Duodenal mucosa (tissue), 2 donors: ENCODE measurements around the gene SDR42E2.
"Not testable (repeated sequence)": the region's sequence is repeated elsewhere in the genome, so short reads cannot be mapped to it uniquely, and the experiment has no call there.

ENCODE experiments used
- H3K27ac ChIP-seq: one replicate; pipeline ENCODE4 v1.7.0; 2013; ENCODE audit warnings: low read depth, low read length
- H3K27me3 ChIP-seq, 2 donors: one replicate each; pipeline ENCODE4 v1.7.0; 2013; ENCODE audit warnings: low read length in 2 of 2, control low read depth in 1 of 2; ENCODE audit not compliant: insufficient read depth in 2 of 2, control insufficient read depth in 1 of 2
- H3K36me3 ChIP-seq, 2 donors: one replicate each; pipeline ENCODE4 v1.7.0; 2013; ENCODE audit warnings: low read length in 2 of 2, control low read depth in 1 of 2; ENCODE audit not compliant: insufficient read depth in 2 of 2, control insufficient read depth in 1 of 2
- H3K4me1 ChIP-seq, 2 donors: one replicate each; pipeline ENCODE4 v1.7.0; 2013; ENCODE audit warnings: low read length in 2 of 2, control low read depth in 1 of 2; ENCODE audit not compliant: insufficient read depth in 2 of 2, control insufficient read depth in 1 of 2
- H3K4me3 ChIP-seq, 2 donors: one replicate each; pipeline ENCODE4 v1.7.0; 2013; ENCODE audit warnings: low read length in 2 of 2, low read depth in 1 of 2
- H3K9ac ChIP-seq, 2 donors: one replicate each; pipeline ENCODE4 v1.7.0; 2013; ENCODE audit warnings: low read length in 2 of 2, low read depth in 1 of 2
- H3K9me3 ChIP-seq, 2 donors: one replicate each; pipeline ENCODE4 v1.7.0; 2013; ENCODE audit warnings: low read length in 2 of 2, control low read depth in 1 of 2; ENCODE audit not compliant: control insufficient read depth in 1 of 2

Gene SDR42E2

DNA sequence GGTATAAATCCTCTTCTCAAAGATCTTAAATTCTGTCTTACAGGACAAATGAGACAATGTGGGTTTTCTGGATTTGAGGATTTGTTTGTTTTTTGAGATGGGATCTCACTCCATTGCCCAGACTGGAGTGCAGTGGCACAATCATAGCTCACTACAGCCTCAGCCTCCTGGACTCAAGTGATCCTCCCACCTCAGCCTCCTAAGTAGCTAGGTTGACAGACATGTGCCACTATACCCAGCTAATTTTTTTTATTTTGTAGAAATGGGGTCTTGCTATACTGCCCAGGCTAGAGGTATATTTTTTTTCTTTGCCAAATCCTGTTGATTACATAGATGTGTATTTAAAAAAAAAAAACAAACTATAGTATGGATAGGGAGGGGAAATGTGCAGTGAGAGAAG is 31.8 kb upstream of the SDR42E2 start:
- Histone ChIP-seq H3K9me3 (no peaks in the 10 kb centered on the region), H3K4me1 (no peaks in the 10 kb centered on the region), H3K9ac (no peak overlapping the region), H3K27me3 (no peaks in the 10 kb centered on the region), H3K4me3 (no peak overlapping the region), H3K27ac (no peak overlapping the region), H3K36me3 (no peaks in the 10 kb centered on the region)

DNA sequence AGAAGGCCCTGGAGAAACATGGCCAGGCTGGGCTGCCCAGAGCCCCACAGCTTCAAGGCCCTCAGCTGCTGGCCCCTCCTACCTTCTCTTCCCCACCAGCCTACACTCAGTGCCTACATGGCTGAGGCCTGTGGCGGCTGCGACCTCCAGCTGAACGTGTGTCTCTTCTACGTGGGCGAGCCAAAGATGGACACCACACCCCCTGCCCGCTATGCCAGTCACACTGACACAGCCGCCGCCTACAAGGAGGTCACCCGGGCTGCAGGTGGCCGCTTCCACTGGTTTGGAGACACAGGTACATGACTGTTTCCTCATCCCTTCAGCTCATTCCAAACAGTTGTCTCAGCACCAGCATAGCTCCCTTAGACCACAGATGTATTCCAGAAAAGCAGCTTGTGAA is 29.5 kb upstream of the SDR42E2 start:
- Histone ChIP-seq H3K4me3 (no peak overlapping the region), H3K27me3 (no peaks in the 10 kb centered on the region), H3K4me1 (no peaks in the 10 kb centered on the region), H3K9me3 (no peaks in the 10 kb centered on the region), H3K27ac (no peak overlapping the region), H3K36me3 (no peaks in the 10 kb centered on the region), H3K9ac (no peak overlapping the region)

DNA sequence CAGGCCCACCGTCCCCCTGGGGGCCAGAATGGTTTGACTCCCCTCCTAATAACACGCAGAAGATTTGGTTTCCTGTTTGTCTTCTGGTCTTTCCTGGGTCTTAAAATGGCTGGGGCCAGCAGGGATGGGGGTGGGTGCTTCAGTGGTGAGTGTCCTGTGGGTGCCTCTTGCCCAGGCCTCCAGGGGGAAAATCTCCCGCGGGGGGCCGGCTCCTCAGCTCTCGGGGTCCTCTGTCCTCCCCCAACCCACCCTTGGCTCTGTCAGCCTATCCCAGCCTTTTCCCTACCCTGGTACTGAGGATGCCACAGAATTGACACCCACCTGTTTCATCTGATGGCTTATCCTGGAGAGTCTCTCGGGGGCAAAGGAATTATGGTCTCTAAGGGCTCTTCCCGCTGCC is 23.8 kb upstream of the SDR42E2 start:
- Histone ChIP-seq H3K27me3 (no peaks in the 10 kb centered on the region), H3K9ac (no peak overlapping the region), H3K36me3 (no peaks in the 10 kb centered on the region), H3K27ac (no peak overlapping the region), H3K4me3 (no peak overlapping the region), H3K9me3 (no peaks in the 10 kb centered on the region), H3K4me1 (no peaks in the 10 kb centered on the region)

DNA sequence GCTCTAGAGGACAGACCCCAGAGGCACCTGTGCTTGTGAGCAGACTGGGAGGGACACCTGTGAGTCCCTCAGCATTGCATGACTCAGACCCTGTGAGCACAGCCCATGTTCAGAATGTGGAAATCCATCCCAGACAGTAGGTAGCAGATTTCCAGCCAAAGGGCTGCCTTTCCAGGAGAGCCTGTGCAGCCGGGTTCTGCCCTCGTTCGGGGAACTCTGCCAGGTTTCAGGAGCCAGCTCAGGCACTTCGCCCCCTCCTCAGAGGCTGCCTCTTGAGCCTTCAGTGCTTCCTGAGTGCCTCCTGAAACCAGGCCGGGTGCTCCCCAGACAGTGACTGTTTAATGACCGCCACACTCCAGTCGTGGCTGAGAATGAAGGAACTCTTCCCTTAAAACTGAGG is 23.3 kb upstream of the SDR42E2 start:
- H3K9me3 ChIP-seq = no peaks in the 10 kb centered on the region
- H3K9ac ChIP-seq = no peak overlapping the region
- H3K27me3 ChIP-seq = no peaks in the 10 kb centered on the region
- no peaks in the 10 kb centered on the region for H3K36me3 ChIP-seq
- no peaks in the 10 kb centered on the region for H3K4me1 ChIP-seq
- no peak overlapping the region for H3K27ac ChIP-seq
- no peak overlapping the region for H3K4me3 ChIP-seq

DNA sequence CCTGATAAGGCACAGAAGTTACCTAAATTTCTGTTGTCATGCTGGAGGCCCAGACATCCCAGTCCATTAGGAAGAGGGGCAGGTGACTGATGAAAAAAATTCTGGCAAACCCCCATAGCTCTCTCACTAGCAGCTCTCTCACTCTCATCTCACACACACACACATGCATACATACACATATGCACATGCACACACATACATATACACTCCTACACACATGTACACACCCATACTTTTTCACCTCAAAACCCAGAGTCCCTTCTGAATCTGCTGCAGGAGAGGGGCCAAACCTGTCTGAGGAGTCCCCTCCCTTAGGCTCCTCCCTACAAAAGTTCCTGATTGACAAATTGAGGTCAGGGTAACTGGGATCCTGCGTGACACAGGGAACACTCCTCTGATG is 22.6 kb upstream of the SDR42E2 start:
- Histone ChIP-seq H3K9me3 (no peaks in the 10 kb centered on the region), H3K36me3 (no peaks in the 10 kb centered on the region), H3K4me3 (no peak overlapping the region), H3K9ac (no peak overlapping the region), H3K27me3 (no peaks in the 10 kb centered on the region), H3K4me1 (no peaks in the 10 kb centered on the region), H3K27ac (no peak overlapping the region)

- Histone ChIP-seq H3K27me3 (no peaks in the 10 kb centered on the region), H3K4me1 (no peaks in the 10 kb centered on the region)
Observed at GRCh38 chr16:22141767-22142166, 20.5 kb upstream of the SDR42E2 start.

GRCh38 chr16:22144520-22144919 is 17.8 kb upstream of the SDR42E2 start:
- Histone ChIP-seq H3K27me3 (no peaks in the 10 kb centered on the region), H3K36me3 (no peaks in the 10 kb centered on the region), H3K9ac (no peak overlapping the region), H3K27ac (no peak overlapping the region), H3K4me1 (no peaks in the 10 kb centered on the region), H3K9me3 (no peaks in the 10 kb centered on the region), H3K4me3 (no peak overlapping the region)

More at GRCh38 chr16:22141767-22142166, 20.5 kb upstream of the SDR42E2 start:
- no peak overlapping the region for H3K9ac ChIP-seq
- H3K4me3 ChIP-seq = no peak overlapping the region
- H3K27ac ChIP-seq = no peak overlapping the region
- no peaks in the 10 kb centered on the region for H3K36me3 ChIP-seq
- no peaks in the 10 kb centered on the region for H3K9me3 ChIP-seq

DNA sequence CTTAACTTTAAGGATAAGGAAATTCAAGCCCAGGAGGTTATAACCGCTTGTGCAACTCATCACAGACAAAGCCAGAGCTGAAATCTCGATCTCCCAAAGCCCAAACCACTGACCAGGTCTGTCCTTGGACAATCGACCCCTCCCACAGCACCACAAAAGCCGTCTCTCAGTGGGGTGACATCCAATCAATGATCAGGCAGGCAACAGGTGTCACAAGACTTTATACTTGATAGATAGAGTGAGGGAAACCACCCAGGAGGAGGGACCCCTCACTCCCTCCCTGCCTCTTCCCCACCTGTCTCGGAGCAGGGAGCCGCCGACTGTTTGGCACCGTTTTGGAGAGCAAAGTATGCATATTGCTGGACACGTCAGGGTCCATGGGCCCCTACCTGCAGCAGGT is 14.5 kb upstream of the SDR42E2 start:
- Histone ChIP-seq H3K4me1 (no peaks in the 10 kb centered on the region), H3K9me3 (no peaks in the 10 kb centered on the region), H3K9ac (no peak overlapping the region), H3K27me3 (no peaks in the 10 kb centered on the region), H3K27ac (no peak overlapping the region), H3K4me3 (no peak overlapping the region), H3K36me3 (no peaks in the 10 kb centered on the region)

DNA sequence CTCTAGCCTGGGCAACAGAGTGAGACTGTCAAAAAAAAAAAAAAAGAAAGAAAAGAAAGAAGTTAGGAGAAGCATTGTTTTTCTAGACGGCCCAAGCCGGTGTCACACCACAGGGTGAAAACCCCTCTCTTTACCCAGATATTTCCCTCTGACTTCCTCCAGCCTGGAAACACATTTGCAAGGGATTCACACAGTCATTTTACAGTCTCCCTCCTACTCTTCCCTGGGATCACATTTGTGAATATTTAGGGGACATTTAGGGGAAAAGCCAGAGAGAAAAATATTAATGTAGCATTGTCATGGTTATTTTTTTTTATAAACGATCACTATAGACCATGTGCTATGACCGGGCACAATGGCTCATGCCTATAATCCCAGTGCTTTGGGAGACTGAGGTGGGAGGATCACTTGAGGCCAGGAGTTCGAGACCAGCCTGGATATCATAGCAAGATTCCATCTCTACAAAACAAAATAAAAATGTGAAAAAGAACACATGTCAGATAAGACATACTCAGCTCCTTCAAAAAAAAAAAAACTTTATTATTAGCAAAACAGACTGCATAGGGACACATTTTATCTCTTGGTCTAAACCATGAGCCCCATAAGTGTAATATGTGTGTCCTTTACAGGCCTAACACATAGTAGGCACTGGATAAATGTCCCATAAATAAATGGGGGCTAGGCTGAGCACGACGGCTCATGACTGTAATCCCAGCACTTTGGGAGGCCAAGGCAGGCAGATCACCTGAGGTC is 10.9 kb upstream of the SDR42E2 start:
- Histone ChIP-seq H3K9me3 (no peaks in the 10 kb centered on the region), H3K36me3 (no peaks in the 10 kb centered on the region), H3K4me3 (no peak overlapping the region), H3K27me3 (no peaks in the 10 kb centered on the region), H3K9ac (no peak overlapping the region), H3K4me1 (no peaks in the 10 kb centered on the region), H3K27ac (no peak overlapping the region)

- H3K27me3 ChIP-seq = no peaks in the 10 kb centered on the region
- no peak overlapping the region for H3K9ac ChIP-seq
- H3K9me3 ChIP-seq = no peaks in the 10 kb centered on the region
- no peaks in the 10 kb centered on the region for H3K36me3 ChIP-seq
- H3K27ac ChIP-seq = no peak overlapping the region
- H3K4me3 ChIP-seq = no peak overlapping the region
- no peaks in the 10 kb centered on the region for H3K4me1 ChIP-seq
Observed at GRCh38 chr16:22152316-22152715, 10.0 kb upstream of the SDR42E2 start.

GRCh38 chr16:22153078-22153477 is 9.2 kb upstream of the SDR42E2 start:
- not testable (repeated sequence) for H3K4me3 ChIP-seq

More at GRCh38 chr16:22153078-22153477, 9.2 kb upstream of the SDR42E2 start:
- not testable (repeated sequence) for H3K27ac ChIP-seq, H3K4me1 ChIP-seq, H3K27me3 ChIP-seq, H3K9me3 ChIP-seq, H3K9ac ChIP-seq, H3K36me3 ChIP-seq
